ENCODE results near the gene NQO2.
"Not testable (repeated sequence)": the region's sequence is repeated elsewhere in the genome, so short reads cannot be mapped to it uniquely, and the experiment has no call there.

NQO2 gene

GRCh38 chr6:3016473-3017280, 17.0 kb downstream of the NQO2 start:
- DNase-seq, result no peak

DNA sequence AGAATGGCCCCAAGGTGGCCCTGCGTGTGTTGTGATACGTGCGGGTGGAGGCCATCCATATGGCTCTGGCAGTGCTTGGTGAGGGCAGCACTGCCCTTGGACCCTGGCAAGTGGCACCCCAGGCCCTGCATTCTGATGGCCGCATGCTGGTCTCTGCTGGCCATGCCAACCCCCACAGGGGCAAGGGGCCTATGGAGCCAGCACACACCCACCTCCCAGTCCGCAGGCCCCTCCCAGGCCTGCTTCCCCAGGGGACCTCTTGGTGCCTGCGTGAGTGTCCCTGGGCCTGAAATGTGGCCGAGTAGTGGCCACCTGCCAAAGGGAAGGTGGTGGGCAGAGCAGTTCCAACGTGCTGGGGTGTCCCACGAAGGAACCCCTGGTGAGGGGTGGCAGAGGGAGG, 17.6 kb downstream of the NQO2 start:
- DNase-seq, result no peak

DNA sequence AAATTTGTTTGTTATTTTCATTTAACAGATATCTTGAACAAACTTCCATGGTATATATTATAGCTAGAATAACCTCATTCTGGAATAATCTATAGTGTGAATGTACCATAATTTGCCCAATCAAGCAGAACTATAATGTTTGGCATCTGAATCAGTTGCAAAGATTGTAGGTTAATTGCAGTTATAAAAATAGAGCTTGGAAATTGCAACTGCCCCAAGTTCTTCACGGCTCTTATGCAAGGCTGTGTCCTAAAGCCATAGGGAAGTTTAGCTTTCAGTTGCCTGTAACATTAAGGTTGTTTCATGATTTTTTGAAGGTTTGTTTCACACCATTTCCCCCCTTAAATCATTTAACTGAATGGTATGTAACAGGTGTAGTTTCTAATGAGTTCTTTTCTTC, 19.4 kb downstream of the NQO2 start:
- DNase-seq, result no peak

GRCh38 chr6:3019749-3020320, 20.1 kb downstream of the NQO2 start:
- DNase-seq, result no peak

- DNase-seq, result not testable (repeated sequence)
Observed at GRCh38 chr6:3020976-3021598, 21.4 kb downstream of the NQO2 start.

DNA sequence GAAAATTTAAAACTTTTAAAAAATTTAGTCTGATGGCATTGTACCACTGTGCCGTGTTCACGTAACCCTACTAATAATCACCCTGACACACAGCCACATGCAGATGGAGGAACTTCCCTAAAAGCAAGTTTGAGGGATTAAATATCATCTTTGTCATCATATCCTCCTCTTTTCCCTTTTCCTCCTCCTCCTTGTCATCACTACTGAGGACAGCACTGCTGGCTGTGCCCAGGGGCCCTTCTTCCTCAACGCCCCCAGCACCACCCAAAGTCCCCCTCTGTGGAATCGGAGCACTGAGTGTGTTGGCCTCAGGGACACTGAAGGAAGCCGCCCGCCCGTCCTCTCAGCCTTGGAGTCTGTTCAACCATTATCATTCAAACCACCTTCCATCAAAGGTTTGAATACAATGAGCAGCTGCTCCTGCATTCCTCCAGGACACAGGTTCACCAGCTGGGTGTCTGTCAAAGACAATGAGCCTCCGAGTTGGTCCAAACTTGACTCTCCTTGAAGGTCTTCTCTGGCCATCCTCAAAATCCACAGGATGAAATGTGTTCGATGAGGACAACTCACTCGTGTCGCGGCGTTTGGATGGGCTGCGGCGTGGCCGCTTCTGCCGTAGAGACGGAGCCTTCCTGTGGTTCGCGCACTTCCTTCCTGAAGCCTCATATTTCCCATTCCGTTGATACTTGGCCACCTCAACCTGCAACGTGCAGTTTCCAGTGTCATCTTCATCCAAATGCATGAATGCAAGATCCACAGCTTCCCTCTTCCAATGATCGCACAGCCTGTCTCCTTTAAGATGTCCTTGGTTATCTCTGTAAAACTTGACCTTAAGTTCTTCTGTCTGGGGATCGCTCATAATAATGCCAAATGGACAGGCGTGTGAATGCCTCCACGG, 23.3 kb downstream of the NQO2 start:
- peak; percentile 38 to 60 for DNase-seq

DNA sequence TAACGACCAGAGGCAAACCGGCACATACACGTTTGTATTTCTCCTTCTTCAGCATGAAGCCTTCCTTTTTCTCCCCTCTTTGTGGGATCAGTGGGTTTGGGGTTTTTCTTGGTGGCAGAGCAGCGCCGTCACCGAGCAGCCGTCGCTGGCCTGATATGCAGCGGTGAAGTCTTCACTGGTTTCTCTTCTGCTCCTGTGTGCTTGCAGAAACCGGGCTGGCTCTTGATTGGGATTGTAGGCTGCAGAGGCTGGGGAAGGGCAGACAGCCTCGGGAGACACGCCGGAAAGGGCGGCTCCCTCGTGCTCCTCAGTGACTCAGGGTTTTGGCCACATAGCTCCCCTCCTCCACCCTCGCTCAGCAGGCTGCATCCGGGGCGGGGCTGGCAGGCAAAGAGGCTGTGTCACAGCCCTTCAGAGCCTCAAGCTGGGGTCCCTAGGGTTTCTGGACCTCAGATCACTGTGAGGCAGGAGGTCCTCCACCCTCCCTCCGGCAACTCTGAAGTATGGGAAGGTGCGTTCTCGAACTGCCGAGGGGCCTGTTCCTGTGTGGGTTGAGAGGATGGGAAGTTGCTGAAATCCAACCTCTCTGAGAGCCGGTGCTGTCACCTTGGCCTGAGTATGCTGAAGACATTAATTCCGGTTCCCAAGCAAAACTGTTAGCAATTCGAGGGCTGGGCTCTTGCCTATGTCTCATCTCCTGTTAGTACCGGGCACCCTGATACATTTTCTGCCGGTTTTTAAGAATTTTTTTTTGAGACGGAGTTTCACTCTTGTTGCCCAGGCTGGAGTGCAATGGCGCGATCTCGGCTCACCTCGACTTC, 24.2 kb downstream of the NQO2 start:
- DNase-seq, result peak; percentile 91 to 92

DNA sequence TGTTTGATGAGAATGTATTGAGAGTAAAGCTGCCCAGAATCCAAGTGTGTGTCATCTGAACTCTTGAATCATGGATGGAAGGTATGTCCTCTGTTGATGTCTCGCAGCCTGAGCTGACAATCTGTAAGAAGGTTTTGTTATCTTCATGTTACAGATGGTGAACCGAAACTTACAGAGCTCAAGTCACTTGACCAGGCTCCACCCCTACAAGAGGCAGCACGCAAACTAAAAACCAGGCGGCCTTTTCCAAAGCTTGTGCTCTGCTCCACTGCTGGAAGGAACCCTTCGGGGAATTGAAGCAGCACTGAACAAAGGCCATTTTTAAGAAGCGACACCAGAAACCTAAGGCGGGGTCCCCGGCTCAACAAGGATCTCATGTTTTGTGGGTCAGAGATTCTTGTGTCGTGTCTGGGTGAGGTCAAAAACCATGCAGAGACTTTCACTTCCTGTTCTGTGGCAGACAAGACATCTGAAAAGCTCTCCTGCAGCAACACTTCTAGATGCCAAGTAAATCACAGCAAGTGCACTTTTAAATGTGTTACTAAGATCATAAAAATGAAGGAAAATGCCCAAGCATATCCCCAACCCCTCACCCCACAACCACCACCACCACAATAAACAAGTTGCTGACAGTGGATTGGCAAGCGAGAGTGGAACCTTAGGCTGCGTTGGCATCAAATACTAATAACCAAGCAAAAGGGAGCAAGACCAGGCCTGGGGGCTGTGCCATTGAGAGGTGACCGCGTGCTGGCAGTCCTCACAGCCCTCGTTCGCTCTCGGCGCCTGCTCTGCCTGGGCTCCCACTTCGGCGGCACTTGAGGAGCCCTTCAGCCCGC, 27.3 kb downstream of the NQO2 start:
- DNase-seq, result peak; percentile 16 to 31

- DNase-seq, result not testable (repeated sequence)
Observed at GRCh38 chr6:3028156-3028555, 28.5 kb downstream of the NQO2 start.

- no peak for DNase-seq
Observed at GRCh38 chr6:3031857-3032640, 32.4 kb downstream of the NQO2 start.

- no peak for DNase-seq
Observed at GRCh38 chr6:3032986-3033385, 33.3 kb downstream of the NQO2 start.

- DNase-seq, result no peak
Observed at GRCh38 chr6:3033652-3034051, 34.0 kb downstream of the NQO2 start.

DNA sequence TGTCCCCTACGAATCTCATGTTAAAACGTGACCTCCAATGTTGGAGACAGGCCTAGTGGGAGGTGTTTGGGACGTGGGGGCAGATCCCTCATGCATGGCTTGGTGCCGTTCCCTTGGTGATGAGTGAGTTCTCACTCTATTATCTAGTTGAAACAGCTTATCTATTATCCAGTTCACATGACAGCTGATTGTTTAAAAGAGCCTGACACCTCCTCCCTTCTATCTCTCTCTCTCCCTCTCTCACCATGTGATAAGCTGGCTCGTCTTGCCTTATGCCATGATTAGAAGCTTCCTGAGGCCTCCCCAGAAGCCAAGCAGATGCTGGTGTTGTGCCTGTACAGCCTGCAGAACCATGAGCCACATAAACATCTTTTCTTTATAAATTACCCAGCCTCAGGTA, 35.7 kb downstream of the NQO2 start:
- DNase-seq, result no peak

- no peak for DNase-seq
Observed at GRCh38 chr6:3036861-3037637, 37.4 kb downstream of the NQO2 start.

DNA sequence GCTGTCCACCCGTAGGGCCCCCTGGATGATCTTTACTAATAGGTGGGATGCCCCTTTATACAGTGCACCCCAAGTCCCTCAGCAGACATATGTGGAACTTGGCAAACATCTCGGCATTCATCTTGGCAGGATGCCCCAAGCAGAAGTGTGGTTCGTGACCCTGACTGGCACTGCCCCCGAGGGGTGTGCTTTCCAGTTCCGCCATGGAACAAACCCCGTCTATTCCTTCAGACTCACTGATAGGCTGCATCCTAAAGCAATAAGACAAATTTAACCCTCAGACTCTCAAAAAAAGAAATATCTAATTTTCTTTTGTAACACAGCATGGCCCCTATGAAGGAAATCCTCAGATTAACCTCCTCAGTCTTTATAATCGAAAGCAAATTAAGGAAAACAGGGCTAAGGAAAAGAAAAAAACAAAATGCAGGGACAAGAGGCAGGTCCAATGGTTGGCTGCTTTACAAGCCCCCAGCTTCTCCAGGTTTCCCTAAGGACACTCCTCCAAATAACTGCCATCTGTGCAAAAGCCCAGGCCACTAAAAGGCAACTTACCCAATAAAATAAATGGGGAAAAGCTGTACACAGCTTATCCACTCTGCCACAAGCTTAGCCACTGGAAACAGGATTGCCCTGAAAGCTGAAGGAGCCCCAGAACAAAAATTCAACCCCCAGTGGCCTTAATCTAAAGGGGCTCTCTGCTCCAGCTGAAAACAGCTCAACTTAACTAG, 38.1 kb downstream of the NQO2 start:
- DNase-seq, result no peak

GRCh38 chr6:3039384-3039783, 39.7 kb downstream of the NQO2 start:
- no peak for DNase-seq

DNA sequence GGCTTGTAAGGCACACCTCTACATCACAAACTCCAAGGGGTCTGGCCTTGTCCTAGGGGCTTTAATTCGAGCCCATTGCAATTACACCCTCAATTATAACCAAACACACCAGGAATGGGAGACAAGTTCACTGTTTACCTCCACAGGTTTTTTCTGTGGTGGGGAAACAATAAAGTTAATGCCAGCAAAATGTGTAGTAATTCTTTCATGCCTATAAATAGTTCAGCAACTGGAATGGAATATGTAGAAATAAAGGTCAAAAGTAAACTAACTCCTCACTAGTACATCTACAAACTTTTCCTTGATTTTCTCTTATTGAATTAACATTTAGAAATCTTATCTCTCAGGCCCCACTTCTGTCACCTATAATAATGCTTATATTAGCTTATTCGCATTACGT, 41.5 kb downstream of the NQO2 start:
- no peak for DNase-seq

- no peak for DNase-seq
Observed at GRCh38 chr6:3041606-3042005, 41.9 kb downstream of the NQO2 start.

DNA sequence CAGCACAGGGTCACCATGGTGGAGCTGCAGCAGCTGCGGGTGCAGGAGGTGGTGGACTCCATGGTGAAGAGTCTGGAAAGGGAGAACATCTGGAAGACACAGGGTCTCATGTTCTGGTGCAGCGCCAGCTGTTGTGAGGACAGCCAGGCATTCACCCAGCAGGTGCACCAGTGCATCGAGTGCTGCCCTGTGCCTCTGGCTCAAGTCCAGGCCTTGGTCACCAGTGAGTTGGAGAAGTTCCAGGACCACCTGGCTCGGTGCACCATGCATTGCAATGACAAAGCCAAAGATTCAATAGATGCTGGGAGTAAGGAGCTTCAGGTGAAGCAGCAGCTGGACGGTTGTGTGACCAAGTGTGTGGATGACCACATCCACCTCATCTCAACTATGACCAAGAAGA, 45.7 kb downstream of the NQO2 start:
- DNase-seq, result no peak

Data from stimulated activated CD4-positive, alpha-beta T cell treated with anti-CD3 and anti-CD28 coated beads, Interleukin-2, amount 100 ng/mL, for 24 hours (primary cell).